Fibroblast of lung (primary cell): ENCODE measurements around the gene SEMA4D. TPM values are rescaled to one million over a fixed set of nuclear protein-coding genes. Genes with fewer than 3 reads are reported as not detected.

ENCODE experiments used
- DNase-seq, 2 donors: peaks; one replicate each; pipeline versions ENCODE4 v3.0.0 to v3.0.0-alpha.2; 2010; ENCODE audit warnings: low read depth in 2 of 2
- H2AFZ ChIP-seq: 2 replicates; pipeline ENCODE4 v1.5.1; 2012; ENCODE audit warnings: low read length, control low read depth, inconsistent platforms
- H3K27ac ChIP-seq: 2 replicates; pipeline ENCODE4 v1.5.1; 2011; ENCODE audit warnings: low read length, control low read depth; ENCODE audit not compliant: insufficient read depth
- H3K27me3 ChIP-seq: 2 replicates; pipeline ENCODE4 v1.5.1; 2011; ENCODE audit warnings: mild to moderate bottlenecking, low read length; ENCODE audit not compliant: control insufficient read depth, insufficient read depth
- H3K36me3 ChIP-seq: 2 replicates; pipeline ENCODE4 v1.5.1; 2011; ENCODE audit warnings: low read length; ENCODE audit not compliant: control insufficient read depth, insufficient read depth
- H3K4me1 ChIP-seq: 2 replicates; pipeline ENCODE4 v1.5.1; 2011; ENCODE audit warnings: low read length; ENCODE audit not compliant: control insufficient read depth, insufficient read depth; ENCODE audit errors: extremely low read depth
- H3K4me2 ChIP-seq: 2 replicates; pipeline ENCODE4 v1.5.1; 2011; ENCODE audit warnings: low read length, control low read depth; ENCODE audit not compliant: insufficient read depth; ENCODE audit errors: extremely low read depth
- H3K4me3 ChIP-seq, 4 experiments: fragments of 200-600 bp in 1 of 4; sonication (generic) in 1 of 4; replicated peaks in 1 of 4; 2 replicates each; pipeline ENCODE4 v1.5.1; 2011 to 2016; ENCODE audit warnings: low read length in 4 of 4, low read depth in 3 of 4, mild to moderate bottlenecking in 3 of 4, control low read depth in 2 of 4, inconsistent platforms in 1 of 4, mixed read lengths in 1 of 4; ENCODE audit not compliant: insufficient read depth in 1 of 4; ENCODE audit errors: control extremely low read depth in 1 of 4
- H3K79me2 ChIP-seq: 2 replicates; pipeline ENCODE4 v1.5.1; 2012; ENCODE audit warnings: mild to moderate bottlenecking, low read length, inconsistent platforms; ENCODE audit not compliant: control insufficient read depth, insufficient read depth
- H3K9ac ChIP-seq: 2 replicates; pipeline ENCODE4 v1.5.1; 2011; ENCODE audit warnings: mild to moderate bottlenecking, low read length, control low read depth; ENCODE audit not compliant: insufficient read depth
- H3K9me3 ChIP-seq: 2 replicates; pipeline ENCODE4 v1.5.1; 2012; ENCODE audit warnings: low read depth, low read length; ENCODE audit not compliant: control insufficient read depth, insufficient read depth
- H4K20me1 ChIP-seq: 2 replicates; pipeline ENCODE4 v1.5.1; 2011; ENCODE audit warnings: low read length; ENCODE audit not compliant: control insufficient read depth, insufficient read depth; ENCODE audit errors: extremely low read depth
- EZH2 ChIP-seq: IDR thresholded peaks from 2 replicates; pipeline ENCODE4 v1.5.1; 2012; ENCODE audit warnings: low read length, control low read depth, mild to moderate bottlenecking; ENCODE audit errors: missing control alignments
- polyA plus RNA-seq, 2 donors: library from polyadenylated mRNA; depleted of rRNA in 1 of 2; stranded (reverse) in 1 of 2; unstranded in 1 of 2; fragments of >200 nt; gene quantifications; 2 replicates each; pipeline ENCODE4 v1.2.1, GENCODE V29; 2011 to 2012; ENCODE audit warnings: missing spikeins in 1 of 2
- total RNA-seq: library from RNA; depleted of rRNA; stranded (reverse); fragments of >200 nt; gene quantifications from 2 replicates; pipeline ENCODE4 v1.2.1, GENCODE V29; 2014
- TF ChIP-seq, protein P1 (sequence below), 2 donors: IDR thresholded peaks in 1 of 2; conservative IDR thresholded peaks in 1 of 2; 1 replicate in 1 of 2; 2 replicates in 1 of 2; pipeline ENCODE4 v1.5.1; 2011 to 2012; ENCODE audit warnings: low read length in 2 of 2, control low read depth in 1 of 2, inconsistent platforms in 1 of 2, low read depth in 1 of 2, mild to moderate bottlenecking in 1 of 2

The SEMA4D gene
- total and polyA plus RNA-seq, 2 donors (not counting 1 experiment from before 2014, with no cell fraction given) = 0.67 to 2.6 TPM

DNA sequence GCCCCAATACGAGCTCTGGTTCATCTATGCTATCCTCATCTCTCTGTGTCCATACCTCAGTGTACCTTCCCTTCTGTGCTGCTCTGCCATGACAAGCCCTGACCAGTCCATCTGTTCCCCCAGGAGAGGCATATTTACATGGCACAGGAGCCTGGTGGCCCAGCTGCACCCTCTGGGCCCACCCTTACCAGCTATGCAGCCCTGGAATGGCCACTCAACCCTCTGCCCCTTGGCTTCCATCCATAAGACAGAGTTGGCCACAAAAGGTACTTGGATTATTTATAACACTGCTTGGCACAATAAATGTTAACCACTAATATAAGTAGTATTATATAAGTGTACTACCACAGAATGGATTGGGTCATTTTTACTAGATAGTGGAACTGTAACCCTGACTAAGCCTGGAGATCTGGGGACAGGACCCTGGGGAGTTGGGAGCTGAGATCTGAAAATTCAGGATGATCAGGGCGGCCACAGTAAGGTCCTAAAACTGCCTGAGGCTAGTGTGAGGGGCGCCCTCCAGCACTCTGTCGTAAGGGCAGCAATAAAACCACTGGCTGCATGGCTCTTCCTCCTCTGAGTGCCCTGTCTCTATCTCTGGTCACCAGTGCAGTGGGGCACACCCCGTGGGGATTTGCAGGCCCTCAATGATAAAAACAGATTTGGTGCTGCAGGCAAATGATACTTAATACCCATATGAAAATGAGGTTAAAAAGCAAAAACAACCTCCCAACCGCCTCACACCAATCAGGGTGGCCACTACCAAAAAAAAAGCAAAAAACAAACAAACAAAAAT, 65.8 kb downstream of the SEMA4D start:
- no peak overlapping the region for H3K9ac ChIP-seq
- H2AFZ ChIP-seq = no peak overlapping the region
- H3K4me2 ChIP-seq = no peak overlapping the region
- H3K4me3 ChIP-seq = no peak overlapping the region
- no peak overlapping the region for H3K27ac ChIP-seq
- no peaks in the 10 kb centered on the region for H4K20me1 ChIP-seq
- H3K27me3 ChIP-seq = no peaks in the 10 kb centered on the region
- H3K36me3 ChIP-seq = no peaks in the 10 kb centered on the region
- H3K79me2 ChIP-seq = no peaks in the 10 kb centered on the region
- no peak for DNase-seq
- H3K4me1 ChIP-seq = no peaks in the 10 kb centered on the region
- no peaks in the 10 kb centered on the region for H3K9me3 ChIP-seq
- TF ChIP-seq, protein P1, sequence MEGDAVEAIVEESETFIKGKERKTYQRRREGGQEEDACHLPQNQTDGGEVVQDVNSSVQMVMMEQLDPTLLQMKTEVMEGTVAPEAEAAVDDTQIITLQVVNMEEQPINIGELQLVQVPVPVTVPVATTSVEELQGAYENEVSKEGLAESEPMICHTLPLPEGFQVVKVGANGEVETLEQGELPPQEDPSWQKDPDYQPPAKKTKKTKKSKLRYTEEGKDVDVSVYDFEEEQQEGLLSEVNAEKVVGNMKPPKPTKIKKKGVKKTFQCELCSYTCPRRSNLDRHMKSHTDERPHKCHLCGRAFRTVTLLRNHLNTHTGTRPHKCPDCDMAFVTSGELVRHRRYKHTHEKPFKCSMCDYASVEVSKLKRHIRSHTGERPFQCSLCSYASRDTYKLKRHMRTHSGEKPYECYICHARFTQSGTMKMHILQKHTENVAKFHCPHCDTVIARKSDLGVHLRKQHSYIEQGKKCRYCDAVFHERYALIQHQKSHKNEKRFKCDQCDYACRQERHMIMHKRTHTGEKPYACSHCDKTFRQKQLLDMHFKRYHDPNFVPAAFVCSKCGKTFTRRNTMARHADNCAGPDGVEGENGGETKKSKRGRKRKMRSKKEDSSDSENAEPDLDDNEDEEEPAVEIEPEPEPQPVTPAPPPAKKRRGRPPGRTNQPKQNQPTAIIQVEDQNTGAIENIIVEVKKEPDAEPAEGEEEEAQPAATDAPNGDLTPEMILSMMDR (conservative IDR thresholded peaks at IDR 0.05 in 1 of 2, IDR thresholded peaks at IDR 0.05 in 1 of 2; ENCODE audit: low read depth in 1 of 2, low read length in 2 of 2) = no peak
- no peak for TF ChIP-seq EZH2

- Histone ChIP-seq H3K9me3 (no peaks in the 10 kb centered on the region), H3K4me2 (no peak overlapping the region), H3K27me3 (no peaks in the 10 kb centered on the region), H3K36me3 (no peaks in the 10 kb centered on the region), H3K4me1 (no peaks in the 10 kb centered on the region), H3K79me2 (no peaks in the 10 kb centered on the region), H3K27ac (no peak overlapping the region), H3K4me3 (no peak overlapping the region), H3K9ac (no peak overlapping the region), H2AFZ (no peak overlapping the region), H4K20me1 (no peaks in the 10 kb centered on the region)
- DNase-seq = no peak
- TF ChIP-seq, protein P1 (conservative IDR thresholded peaks at IDR 0.05 in 1 of 2, IDR thresholded peaks at IDR 0.05 in 1 of 2; ENCODE audit: low read depth in 1 of 2, low read length in 2 of 2) = no peak
- no peak for TF ChIP-seq EZH2
Measured at GRCh38 chr9:89430995-89431394, 66.9 kb downstream of the SEMA4D start.

DNA sequence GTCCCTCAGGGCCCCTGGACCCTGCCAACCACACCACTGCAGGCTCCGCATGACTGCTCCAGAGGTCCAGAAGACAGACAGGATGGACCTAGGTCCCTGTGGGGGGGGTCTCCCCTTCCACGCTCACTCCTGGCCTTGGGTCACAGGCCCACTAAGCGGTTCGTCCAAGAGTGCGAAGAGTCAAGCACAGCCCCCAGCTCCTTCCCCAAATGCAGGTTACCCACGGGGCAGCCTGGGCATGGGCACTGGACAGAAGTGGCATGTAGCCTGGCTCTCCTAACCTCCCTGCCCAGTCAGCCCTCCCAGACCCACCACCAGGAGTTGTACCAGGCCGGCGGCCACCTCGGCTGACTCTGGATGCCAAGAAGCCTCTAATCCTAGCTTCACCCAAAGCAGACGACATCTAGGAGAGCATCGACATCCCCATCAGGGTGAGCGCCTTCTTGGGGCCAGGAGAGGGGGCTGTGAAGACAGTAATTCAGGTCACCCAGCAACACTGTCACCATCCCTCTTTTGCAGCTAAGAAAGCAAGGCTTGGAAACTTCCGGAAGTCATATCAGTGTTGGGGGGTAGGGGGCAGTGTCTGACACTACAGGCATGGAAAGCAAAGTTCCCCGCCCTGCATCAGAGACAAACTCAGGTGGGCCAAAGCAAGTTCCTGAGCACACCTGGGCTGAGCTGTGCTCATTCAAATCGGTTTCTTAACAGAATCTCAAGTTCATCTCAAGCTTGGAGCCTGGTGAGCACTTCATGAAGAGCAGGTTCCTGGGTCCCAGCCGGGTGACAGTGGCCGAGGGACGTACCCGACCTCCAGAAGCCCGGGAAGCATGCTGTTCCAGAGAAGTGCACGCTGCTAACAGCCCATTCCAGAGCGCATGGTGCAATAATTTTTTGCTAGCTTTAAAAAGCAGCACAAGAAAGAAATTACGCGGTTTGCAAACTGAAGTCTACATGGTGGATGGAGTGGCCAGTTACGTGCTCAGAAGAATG, 68.7 kb downstream of the SEMA4D start:
- TF ChIP-seq, protein P1 (conservative IDR thresholded peaks at IDR 0.05 in 1 of 2, IDR thresholded peaks at IDR 0.05 in 1 of 2; ENCODE audit: low read depth in 1 of 2, low read length in 2 of 2) = no peak
- no peak for TF ChIP-seq EZH2

More for the DNA sequence above, 68.7 kb downstream of the SEMA4D start:
- no peak overlapping the region for H3K4me2 ChIP-seq
- H3K27ac ChIP-seq = no peak overlapping the region
- no peak overlapping the region for H3K9ac ChIP-seq
- H2AFZ ChIP-seq = no peak overlapping the region
- no peak for DNase-seq
- no peaks in the 10 kb centered on the region for H4K20me1 ChIP-seq
- no peaks in the 10 kb centered on the region for H3K36me3 ChIP-seq
- H3K4me3 ChIP-seq = no peak overlapping the region
- no peaks in the 10 kb centered on the region for H3K79me2 ChIP-seq
- no peaks in the 10 kb centered on the region for H3K27me3 ChIP-seq
- H3K4me1 ChIP-seq = no peaks in the 10 kb centered on the region
- H3K9me3 ChIP-seq = no peaks in the 10 kb centered on the region
